NCI-H1092 treated with DMSO at 0.1 percent for 48 hours (cell line): ENCODE results near the gene CCDC68.

ENCODE experiments used
- DNase-seq: peaks from one replicate; lab custom pipeline; 2025; lab: John Stamatoyannopoulos, UW

CCDC68 gene

GRCh38 chr18:54918060-54918459, 41.2 kb downstream of the CCDC68 start:
- no peak for DNase-seq

GRCh38 chr18:54916507-54916906, 42.8 kb downstream of the CCDC68 start:
- DNase-seq = no peak

DNA sequence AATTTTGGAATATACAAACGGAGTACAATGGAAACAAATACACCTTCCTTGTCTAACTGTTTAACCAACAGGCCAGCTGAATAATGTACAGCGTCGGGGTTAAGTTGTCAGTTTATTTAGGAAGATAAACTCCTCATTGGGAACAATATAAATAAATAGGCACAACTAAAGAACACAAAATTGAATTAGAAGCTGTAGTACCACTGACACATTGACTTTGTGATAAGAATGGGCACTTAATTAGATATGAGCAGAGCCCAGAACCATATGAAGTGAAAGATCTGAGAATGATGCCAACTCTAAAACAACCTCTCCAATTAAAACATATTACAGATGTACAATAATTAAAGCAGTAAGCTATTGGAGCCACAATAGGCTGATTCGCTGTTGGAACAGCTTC, 44.4 kb downstream of the CCDC68 start:
- DNase-seq = no peak

DNA sequence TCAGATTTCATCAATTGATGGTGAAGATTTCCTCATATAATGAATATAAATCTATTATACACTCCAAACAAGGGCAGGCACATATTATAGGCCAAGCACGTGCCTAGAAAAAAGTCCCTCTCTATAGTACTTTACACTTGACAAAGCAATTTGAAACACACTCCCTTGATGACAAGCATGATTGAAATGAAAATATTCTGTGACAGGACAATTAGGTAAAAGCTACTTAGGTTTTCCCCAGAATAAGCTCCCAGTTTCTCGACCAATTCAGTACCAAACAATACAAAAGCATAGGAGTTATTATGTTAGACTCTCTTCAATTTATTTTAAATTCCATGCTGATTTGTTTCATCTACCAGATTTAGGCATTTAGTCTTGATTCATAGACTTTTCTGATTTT, 47.7 kb downstream of the CCDC68 start:
- no peak for DNase-seq

DNA sequence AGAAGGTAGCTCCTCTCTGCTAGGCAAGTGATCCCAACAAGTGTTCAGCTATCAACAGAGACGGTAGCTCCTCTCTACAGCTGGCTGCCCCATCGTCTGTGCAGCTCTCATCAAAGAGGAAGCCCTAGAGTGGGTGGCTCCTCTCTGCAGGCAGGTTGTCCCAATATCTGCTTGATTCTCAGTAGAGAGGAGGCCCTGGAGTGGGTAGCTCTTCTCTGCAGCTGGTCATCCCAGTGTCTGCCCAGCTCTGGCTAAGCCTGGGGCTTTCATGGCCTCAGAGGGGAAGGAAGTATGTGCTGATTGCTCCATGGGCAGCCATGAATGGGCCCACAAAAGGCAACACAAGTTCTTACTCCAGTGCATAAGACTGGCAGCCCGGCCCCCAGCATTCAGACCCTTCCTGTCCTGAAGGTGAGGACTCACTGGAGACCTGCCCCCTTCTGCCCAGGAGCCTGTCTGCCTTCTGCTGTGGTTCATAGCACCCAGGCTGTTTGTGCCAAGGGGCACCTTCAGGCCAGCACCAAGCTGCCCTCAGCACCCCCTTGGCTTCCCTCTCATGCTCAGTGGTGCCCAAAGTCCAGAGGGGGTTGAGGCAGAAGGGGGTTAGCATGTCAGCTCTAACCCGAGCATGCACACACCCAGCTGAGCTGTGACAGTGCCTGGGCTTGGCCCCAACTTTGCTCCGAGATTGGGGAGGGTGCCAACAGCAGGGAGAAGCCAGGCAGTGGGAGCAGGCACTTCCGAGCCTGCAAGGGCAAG, 48.9 kb downstream of the CCDC68 start:
- no peak for DNase-seq

DNA sequence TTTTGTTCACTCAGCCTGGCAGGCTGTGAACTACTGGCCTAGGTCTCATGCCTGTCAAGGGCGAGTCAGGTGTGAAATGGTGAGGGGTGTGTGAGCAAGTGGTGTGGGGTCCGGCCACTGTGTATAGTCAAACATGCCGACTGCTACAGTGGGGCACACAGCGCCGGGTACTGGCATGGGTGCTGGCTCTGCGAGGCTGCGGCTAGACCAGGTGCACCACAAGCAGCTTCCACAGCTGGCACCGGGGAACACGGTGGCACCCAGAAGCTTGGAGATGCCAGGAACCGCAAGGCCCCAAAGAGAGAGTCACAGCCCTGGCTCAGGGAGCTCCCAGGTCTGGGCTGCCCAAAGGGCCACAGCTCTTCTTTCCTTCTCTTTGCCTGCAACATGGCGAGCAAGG, 49.7 kb downstream of the CCDC68 start:
- DNase-seq = no peak

DNA sequence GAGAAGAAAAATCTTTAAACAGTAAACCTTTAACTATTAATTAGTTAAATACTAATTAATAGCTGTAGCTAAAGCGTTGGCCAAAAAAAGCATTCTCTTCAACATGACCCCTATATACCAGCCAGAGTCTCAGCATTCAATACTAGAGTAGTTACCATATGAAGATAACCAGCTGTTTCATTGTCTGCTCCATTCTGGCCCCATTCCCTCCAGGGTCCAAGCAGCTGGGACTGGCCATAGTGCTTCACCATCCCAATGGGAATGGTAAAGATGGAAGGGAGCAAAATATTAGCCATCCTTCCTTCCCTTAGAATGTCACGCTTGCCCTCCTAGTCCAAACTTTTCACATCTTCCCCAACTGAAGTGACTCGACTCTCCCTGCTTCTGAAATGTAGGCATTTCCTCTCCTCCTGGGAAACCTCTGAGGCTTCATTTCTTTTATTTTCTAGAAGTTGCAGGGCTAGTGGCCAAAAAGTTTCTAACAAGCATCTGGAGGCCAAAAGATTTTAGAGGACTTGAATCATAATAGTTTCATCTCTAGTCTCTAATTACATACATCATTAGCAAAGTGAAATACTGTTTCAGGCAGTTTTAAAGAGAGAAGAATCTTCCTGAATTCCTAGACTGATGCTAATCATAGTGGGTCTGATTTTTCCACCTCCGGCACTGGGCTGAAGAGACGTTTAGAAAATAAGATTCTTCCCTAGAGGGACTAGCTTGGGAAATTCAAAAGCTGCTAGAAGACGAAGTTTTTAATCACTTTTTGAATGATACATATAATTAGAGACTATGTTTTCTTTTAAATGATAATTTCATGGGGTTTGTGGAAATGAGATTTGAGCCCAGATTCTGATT, 52.7 kb downstream of the CCDC68 start:
- DNase-seq = no peak

DNA sequence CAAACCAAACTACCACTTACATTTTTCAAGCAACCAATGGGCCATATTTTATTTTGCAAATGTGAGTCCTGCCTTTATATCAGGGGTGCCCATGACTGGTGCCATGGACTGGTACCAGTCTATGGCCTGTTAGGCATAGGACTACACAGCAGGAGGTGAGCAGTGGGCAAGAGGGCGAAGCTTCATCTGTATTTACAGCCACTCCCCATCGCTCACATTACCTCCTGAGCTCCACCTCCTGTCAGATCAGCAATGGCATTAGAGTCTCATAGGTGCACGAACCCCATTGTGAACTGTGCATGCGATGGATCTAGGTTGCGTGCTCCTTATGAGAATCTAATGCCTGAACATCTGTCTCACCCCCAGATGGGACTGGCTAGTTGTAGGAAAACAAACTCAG, 53.6 kb downstream of the CCDC68 start:
- DNase-seq = no peak

- DNase-seq = no peak
Observed at GRCh38 chr18:54904581-54904980, 54.7 kb downstream of the CCDC68 start.

DNA sequence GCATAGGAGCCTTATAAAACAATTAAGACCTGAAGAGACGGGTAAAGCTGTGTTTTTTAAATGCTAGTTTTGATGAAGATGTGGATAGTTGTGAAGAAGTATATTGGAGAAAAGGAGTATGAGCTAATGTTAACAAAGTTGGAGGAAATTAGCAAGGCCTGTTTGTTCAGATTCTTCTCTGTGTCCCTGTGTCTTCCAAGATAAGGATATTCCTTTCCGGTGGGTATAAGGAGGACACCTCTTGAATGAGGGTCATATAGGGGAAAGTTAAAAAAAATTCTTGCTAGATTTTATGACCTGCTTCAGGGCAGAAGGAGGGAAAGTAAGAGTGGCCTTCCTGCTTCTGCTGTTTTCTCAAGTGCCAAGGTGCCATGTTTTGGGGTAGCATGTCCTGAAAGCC, 59.0 kb downstream of the CCDC68 start:
- DNase-seq = no peak

DNA sequence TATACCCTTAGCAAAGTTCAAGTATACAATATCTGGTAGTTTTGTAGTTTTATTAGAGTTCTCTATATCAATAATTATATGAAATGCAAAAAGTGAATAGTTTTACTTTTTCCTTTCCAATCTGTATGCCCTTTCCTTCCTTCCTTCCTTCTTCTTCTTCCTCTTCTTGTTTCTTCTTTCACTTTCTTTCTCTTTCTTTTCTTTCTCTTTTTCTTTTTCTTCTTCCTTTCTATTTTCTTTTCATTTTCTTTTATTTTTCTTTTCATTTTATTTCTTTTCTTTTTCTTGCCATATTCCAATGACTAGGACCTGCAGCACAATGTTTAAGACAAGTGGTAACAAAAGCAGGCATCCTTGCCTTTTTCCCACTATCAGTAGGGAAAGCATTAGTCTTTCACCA, 59.8 kb downstream of the CCDC68 start:
- DNase-seq = no peak

- DNase-seq = no peak
Observed at GRCh38 chr18:54888933-54889332, 70.3 kb downstream of the CCDC68 start.

GRCh38 chr18:54888378-54888777, 70.9 kb downstream of the CCDC68 start:
- DNase-seq = no peak

DNA sequence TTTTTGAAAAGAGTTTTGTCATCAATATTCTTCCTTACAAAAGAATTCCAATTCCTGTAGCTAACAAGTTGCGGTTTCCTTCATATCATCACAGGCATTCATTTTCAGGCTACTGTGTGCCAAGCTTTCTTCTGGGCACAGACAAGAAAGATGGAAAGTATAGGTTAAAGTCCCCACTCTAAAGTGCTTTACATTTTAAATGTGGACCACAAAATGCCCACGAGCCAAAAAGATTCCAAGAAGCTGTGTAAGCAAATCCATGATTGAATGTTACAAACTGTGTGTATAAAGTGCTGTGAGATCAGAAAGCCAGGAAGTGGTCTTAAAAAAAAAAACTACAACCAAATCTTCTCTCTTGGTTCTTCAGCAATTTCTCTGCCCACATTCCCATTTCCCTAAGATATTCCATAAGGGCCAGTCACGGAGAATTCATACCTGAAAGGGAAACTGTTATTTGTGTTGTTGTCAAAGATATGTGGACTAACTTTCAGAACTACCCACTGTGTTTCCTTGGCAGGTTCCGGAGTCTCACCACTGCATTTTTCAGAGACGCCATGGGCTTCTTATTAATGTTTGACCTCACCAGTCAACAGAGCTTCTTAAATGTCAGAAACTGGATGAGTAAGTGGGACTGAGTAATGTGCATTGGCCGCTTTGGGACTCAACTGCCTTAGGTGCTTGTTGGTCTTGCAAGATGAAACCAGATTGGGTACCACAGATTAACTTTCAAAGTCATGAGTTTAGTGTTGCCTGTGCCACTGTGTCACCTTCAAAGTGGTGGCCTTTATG, 75.3 kb downstream of the CCDC68 start:
- DNase-seq = no peak

- no peak for DNase-seq
Observed at GRCh38 chr18:54882318-54882717, 76.9 kb downstream of the CCDC68 start.

DNA sequence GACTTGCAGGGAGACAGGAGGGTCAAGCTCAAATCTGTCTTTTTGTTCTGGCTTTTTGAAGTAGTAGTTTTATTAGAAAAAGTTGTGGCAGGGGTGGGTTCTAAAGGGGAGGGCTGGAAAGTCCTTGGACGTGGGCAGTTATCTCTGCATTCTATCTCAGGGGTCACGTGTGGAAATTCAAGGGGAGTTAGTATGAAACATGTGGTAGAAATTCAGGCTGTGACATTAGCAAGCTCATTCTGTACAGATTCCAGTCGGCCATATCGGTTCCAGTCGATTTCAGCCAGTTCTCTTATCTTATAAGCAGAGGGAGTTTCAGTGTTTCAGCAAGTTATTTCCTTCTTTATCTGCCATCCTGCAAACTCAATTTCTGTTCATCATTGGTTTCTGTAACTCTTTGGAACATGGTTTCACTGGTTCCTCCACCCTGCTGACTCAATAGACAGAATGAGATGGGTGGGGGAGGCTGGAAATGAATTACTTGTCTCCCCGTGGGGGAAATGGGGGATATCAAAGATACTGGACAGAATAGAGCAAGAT, 78.0 kb downstream of the CCDC68 start:
- DNase-seq = no peak

- DNase-seq = no peak
Observed at GRCh38 chr18:54880395-54881105, 78.7 kb downstream of the CCDC68 start.

- DNase-seq = no peak
Observed at GRCh38 chr18:54879691-54880090, 79.6 kb downstream of the CCDC68 start.

- no peak for DNase-seq
Observed at GRCh38 chr18:54878659-54879358, 80.5 kb downstream of the CCDC68 start.

- no peak for DNase-seq
Observed at GRCh38 chr18:54878159-54878622, 81.1 kb downstream of the CCDC68 start.

GRCh38 chr18:54877076-54877475, 82.2 kb downstream of the CCDC68 start:
- DNase-seq = no peak
